Measurements from ENCODE around the gene TUBA4B.
"Not testable (repeated sequence)": the region's sequence is repeated elsewhere in the genome, so short reads cannot be mapped to it uniquely, and the experiment has no call there.

- TF ChIP-seq POLR2AphosphoS5, POLR2A, EP300 (IDR thresholded peaks at IDR 0.05): not testable (repeated sequence)
- TF ChIP-seq, protein P1, sequence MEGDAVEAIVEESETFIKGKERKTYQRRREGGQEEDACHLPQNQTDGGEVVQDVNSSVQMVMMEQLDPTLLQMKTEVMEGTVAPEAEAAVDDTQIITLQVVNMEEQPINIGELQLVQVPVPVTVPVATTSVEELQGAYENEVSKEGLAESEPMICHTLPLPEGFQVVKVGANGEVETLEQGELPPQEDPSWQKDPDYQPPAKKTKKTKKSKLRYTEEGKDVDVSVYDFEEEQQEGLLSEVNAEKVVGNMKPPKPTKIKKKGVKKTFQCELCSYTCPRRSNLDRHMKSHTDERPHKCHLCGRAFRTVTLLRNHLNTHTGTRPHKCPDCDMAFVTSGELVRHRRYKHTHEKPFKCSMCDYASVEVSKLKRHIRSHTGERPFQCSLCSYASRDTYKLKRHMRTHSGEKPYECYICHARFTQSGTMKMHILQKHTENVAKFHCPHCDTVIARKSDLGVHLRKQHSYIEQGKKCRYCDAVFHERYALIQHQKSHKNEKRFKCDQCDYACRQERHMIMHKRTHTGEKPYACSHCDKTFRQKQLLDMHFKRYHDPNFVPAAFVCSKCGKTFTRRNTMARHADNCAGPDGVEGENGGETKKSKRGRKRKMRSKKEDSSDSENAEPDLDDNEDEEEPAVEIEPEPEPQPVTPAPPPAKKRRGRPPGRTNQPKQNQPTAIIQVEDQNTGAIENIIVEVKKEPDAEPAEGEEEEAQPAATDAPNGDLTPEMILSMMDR (IDR thresholded peaks at IDR 0.05): not testable (repeated sequence)
Measured at GRCh38 chr2:219287116-219287440, 34.0 kb downstream of the TUBA4B start.
